HCT116 (cell line): ENCODE results near the gene ZNF775.
A peak's percentile ranks its signal among the peaks of the same experiment; 100 is the strongest.

ENCODE experiments used
- EGR1 ChIP-seq: IDR thresholded peaks from 2 replicates; pipeline ENCODE4 v1.6.1; 2012; ENCODE audit warnings: low read depth
- ELF1 ChIP-seq: IDR thresholded peaks from 2 replicates; pipeline ENCODE4 v1.6.1; 2012; ENCODE audit warnings: low read depth, borderline replicate concordance
- JUND ChIP-seq: IDR thresholded peaks from 2 replicates; pipeline ENCODE4 v1.6.1; 2012
- TF ChIP-seq, protein P1 (sequence below), 3 experiments: fragments of 200-600 bp in 1 of 3; sonication (generic) in 1 of 3; IDR thresholded peaks in 2 of 3; conservative IDR thresholded peaks in 1 of 3; 2 replicates each; pipeline ENCODE4 v1.5.1; 2012 to 2017; ENCODE audit warnings: low read depth in 2 of 3, low read length in 2 of 3, antibody characterized with exemption in 1 of 3, borderline replicate concordance in 1 of 3, control low read depth in 1 of 3, mild to moderate bottlenecking in 1 of 3, mixed read lengths in 1 of 3, mixed run types in 1 of 3, moderate library complexity in 1 of 3; ENCODE audit not compliant: insufficient read depth in 1 of 3

DNA sequence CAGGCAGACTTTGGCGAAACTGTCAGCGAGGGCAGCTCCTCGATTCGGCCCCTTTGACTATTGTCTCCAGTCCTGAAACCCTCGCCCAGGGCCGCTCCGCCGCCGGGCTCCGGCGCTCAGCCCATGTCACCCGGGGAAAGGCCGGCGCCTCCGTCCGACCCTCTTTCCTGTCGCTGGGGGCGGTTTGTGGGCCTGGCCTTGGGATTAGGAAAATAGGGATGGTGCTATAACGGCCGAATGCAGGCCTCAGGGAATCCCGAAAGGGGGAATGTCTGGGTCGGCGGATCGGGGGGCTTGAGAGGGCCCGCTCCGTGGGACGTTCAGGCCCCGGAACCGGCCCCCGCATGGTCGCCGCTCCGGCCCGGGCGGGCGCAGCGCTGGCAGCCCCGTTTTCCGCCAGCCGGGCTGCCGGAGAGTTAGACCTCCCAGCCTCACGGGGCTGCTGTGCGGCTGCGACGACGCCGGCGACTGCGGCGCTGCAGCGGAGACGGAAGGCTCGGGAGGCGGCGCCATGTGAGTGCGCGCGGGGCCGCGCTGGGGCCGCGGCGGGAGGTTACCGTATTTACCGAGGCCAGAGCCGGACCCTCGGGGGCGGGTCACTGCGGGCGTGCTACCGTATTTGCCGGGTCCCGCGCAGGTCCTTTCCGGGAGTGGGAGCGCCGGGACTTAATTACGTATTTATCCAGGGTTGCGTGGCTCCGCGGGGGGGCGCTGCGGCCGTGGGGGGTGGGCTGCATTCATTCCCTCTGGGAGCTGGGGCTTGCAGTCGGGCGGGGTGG, 25.9 kb downstream of the ZNF775 start:
- TF ChIP-seq ELF1: no peak
- TF ChIP-seq, protein P1, sequence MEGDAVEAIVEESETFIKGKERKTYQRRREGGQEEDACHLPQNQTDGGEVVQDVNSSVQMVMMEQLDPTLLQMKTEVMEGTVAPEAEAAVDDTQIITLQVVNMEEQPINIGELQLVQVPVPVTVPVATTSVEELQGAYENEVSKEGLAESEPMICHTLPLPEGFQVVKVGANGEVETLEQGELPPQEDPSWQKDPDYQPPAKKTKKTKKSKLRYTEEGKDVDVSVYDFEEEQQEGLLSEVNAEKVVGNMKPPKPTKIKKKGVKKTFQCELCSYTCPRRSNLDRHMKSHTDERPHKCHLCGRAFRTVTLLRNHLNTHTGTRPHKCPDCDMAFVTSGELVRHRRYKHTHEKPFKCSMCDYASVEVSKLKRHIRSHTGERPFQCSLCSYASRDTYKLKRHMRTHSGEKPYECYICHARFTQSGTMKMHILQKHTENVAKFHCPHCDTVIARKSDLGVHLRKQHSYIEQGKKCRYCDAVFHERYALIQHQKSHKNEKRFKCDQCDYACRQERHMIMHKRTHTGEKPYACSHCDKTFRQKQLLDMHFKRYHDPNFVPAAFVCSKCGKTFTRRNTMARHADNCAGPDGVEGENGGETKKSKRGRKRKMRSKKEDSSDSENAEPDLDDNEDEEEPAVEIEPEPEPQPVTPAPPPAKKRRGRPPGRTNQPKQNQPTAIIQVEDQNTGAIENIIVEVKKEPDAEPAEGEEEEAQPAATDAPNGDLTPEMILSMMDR (IDR thresholded peaks at IDR 0.05 in 2 of 3, conservative IDR thresholded peaks at IDR 0.05 in 1 of 3; ENCODE audit: borderline replicate concordance in 1 of 3, insufficient read depth in 1 of 3, low read depth in 2 of 3, low read length in 2 of 3): peak in 2 of 3 experiments; percentile 24 to 49; a peak in 3 of 6 replicates
- no peak for TF ChIP-seq JUND
- TF ChIP-seq EGR1: no peak; the same call in 1 of the 2 replicates
